GM12874 (cell line): ENCODE results near the gene IGSF9B.

Experiments
- TF ChIP-seq, protein P1 (sequence below): IDR thresholded peaks from 2 replicates; pipeline ENCODE4 v1.5.1; 2011; ENCODE audit warnings: low read depth, mild to moderate bottlenecking, control low read depth, low read length, moderate library complexity; ENCODE audit not compliant: insufficient read depth

The IGSF9B gene

DNA sequence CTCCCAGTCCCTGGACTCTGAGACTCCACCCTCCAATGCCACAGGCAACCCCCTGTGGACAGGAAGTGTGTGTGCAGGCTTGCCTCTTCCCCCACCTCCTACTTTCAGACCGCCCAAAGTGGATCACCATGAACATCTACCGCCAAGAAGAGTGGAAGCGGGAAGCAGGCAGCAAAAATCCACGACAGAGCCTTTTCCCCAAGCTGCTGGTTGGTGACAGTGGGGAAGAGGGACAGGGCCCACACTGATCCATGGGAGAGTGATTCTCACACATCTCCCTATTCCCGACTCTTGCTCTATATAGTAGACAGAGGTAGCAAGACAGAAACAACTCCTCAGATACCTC lies 58.0 kb downstream of the IGSF9B start:
- TF ChIP-seq, protein P1, sequence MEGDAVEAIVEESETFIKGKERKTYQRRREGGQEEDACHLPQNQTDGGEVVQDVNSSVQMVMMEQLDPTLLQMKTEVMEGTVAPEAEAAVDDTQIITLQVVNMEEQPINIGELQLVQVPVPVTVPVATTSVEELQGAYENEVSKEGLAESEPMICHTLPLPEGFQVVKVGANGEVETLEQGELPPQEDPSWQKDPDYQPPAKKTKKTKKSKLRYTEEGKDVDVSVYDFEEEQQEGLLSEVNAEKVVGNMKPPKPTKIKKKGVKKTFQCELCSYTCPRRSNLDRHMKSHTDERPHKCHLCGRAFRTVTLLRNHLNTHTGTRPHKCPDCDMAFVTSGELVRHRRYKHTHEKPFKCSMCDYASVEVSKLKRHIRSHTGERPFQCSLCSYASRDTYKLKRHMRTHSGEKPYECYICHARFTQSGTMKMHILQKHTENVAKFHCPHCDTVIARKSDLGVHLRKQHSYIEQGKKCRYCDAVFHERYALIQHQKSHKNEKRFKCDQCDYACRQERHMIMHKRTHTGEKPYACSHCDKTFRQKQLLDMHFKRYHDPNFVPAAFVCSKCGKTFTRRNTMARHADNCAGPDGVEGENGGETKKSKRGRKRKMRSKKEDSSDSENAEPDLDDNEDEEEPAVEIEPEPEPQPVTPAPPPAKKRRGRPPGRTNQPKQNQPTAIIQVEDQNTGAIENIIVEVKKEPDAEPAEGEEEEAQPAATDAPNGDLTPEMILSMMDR, result no peak

DNA sequence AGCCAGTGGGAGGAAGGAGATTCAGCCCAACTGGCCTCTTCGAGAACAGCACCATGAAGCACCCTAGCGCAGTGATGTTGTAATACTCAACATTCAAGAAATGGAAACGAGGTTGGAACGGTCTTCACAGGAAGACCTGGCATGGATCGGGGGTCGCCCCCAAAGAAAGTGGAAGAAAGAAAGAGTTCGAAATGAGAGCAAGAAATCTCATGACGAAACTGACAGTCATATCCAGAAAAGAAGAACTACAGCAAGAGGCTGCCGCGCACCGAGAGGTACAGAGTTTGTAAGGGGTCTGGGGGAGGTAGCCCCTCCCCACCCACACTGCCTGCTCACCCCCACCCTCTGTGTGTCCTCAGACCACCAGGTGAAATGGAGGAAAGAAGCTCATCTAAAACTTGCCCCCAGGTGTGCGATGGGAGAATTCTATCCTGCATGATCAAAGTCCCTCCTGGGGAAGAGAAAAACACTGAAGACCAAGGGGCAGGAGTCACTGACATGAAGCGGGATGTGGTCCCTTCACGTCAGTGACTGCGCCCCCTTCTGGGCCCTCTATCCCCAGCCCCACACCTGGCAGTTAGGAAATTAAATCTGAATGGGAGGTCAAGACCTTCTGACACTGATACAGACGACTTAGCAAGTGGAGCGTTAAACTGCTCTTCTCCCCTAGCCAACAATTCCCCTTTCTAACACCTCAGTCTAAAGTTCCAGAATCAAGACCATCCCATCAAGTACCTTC lies 58.6 kb downstream of the IGSF9B start:
- TF ChIP-seq, protein P1, result no peak

DNA sequence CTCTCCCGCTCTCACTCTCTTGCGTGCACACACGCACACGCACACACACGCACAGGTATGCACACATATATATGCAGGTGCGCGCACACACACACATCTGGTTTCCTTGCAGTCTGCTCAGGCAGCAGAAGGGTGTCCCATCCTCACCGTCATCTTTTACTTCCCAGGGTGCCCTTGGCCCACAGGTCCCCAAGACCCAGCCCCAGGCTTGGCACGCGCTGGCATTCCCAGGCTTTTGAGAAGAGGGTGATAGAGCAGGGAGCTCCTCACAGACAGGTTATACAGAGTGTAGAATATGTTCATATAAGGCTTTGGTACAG lies 59.5 kb downstream of the IGSF9B start:
- TF ChIP-seq, protein P1, result no peak

DNA sequence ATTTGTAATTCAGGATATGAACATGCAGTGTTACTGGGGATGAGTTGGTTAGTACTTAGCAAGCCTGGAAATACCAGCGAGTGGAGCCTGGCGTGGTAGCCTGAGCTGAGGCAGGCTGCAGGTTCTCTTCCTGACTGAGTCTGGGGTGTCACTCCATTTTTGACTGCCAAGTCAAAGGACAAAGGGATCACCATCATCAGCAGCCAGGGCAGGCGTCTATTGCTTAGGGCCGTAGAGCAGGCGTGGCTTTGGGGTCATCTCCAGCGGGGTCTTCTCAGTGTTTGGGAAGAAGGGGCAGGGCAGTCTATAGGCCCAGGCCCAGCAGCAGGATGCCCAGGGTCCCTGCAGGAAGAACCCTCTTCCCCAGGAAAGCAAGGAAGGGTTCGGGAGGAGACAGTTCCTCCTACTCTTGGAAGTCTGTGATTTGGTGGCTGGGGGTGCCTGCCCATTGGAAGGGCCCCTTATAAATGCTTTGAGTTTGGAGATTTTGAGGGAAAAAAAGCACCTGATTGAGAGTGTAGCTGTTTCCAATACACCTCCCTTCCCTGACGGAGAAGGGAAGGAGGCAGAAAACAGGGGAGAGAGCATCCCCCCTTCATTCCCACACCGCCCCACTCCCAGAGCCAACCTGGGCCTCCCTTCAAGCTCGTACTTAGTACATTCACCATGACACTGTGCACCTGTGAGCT lies 60.0 kb downstream of the IGSF9B start:
- TF ChIP-seq, protein P1, result no peak

DNA sequence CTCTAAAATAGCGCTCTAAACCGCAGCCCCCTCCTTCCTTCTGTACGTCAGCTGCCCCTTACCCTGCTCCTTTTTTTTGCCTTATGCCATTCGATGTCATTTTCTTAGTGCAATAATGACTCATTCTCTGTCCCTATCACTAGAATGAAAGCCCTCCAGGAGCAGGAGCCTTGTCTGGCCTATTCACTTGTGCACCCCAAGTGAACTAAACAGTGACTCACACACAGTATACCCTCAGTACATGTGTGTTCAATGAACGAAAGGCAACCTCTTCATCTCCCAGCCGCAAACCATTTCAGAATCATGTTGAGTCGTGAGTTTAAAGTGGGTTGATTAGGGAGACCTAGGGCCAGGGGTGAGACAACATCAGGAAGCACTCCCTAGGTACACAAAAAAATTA lies 60.7 kb downstream of the IGSF9B start:
- TF ChIP-seq, protein P1, result no peak

DNA sequence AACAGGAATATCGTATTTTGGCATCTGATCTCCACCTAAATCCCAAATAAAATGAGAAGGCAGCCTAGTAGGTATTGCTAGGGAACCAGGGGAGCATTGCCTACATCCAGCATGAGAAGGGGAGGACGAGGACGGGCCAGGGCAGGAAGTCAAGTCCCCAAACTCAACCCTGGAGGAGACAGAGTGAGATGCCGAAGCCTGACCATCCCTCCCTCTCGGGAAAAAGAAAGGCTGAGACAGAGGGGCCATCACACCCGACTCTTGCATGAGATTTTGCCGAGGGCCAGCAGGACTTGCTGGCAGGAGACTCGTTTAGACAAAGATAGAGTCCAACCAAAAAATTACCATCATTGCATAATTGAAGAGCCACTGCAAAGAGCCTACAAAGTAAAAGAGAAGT lies 61.2 kb downstream of the IGSF9B start:
- TF ChIP-seq, protein P1, result no peak

DNA sequence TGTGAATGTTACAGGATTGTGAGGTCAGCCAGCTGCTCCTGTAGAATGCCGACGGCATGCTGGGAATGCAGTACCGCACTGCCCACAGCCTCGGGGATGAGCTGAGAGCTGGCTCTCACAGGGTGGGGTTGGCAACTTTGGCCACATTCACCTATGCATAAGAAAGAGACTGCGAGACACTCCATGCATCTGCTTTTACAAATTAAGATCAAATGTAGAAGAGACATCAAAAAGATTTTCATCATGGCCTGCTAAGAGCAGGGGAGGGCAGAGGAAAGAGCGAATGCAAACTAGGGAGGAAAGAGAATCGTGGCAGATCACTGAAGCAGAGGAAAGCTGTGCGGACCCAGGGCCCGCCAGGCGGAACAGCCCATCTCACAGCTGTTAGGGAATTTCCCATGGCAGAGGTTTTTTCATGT lies 61.7 kb downstream of the IGSF9B start:
- TF ChIP-seq, protein P1, result no peak
